Activated CD4-positive, alpha-beta T cell treated with anti-CD3 and anti-CD28 coated beads for 36 hours (primary cell): ENCODE results near the gene KDM4D. TPM values are rescaled to one million over a fixed set of nuclear protein-coding genes. Genes with fewer than 3 reads are reported as not detected.
"Not testable (repeated sequence)": the region's sequence is repeated elsewhere in the genome, so short reads cannot be mapped to it uniquely, and the experiment has no call there.

Experiments
- ATAC-seq: fragments of 200-7000 bp; cut with Tn5 transposase; one replicate; pipeline ENCODE4 v1.10.0; 2021; ENCODE audit warnings: mild to moderate bottlenecking, moderate library complexity
- CTCF ChIA-PET: fragments of 350-600 bp; sonication (Branson Sonifier 250); formaldehyde crosslinking; loops from one replicate; lab custom pipeline; 2021; ENCODE audit warnings: antibody characterized with exemption; lab: Charles Lee
- POLR2A ChIA-PET: fragments of 350-600 bp; sonication (Branson Sonifier 250); formaldehyde crosslinking; loops from one replicate; lab custom pipeline; 2021; ENCODE audit warnings: antibody characterized with exemption, inconsistent platforms; lab: Charles Lee
- DNase-seq: peaks from one replicate; pipeline ENCODE4 v3.0.0-alpha.2; 2020
- H3K27ac Mint-ChIP-seq: one replicate; pipeline ENCODE4 v1.8.0; 2021; ENCODE audit warnings: mixed read lengths
- H3K27me3 Mint-ChIP-seq: one replicate; pipeline ENCODE4 v1.8.0; 2021; ENCODE audit warnings: mixed read lengths
- H3K36me3 Mint-ChIP-seq: one replicate; pipeline ENCODE4 v1.8.0; 2021; ENCODE audit warnings: low read depth, mixed read lengths
- H3K4me1 Mint-ChIP-seq: one replicate; pipeline ENCODE4 v1.8.0; 2021; ENCODE audit warnings: mixed read lengths
- H3K4me3 Mint-ChIP-seq: one replicate; pipeline ENCODE4 v1.8.0; 2021; ENCODE audit warnings: mild to moderate bottlenecking, moderate library complexity, mixed read lengths
- H3K9me3 Mint-ChIP-seq: one replicate; pipeline ENCODE4 v1.8.0; 2021; ENCODE audit warnings: low read depth, mixed read lengths
- intact Hi-C, 2 experiments: fragments of 100-400 bp; cut with DNase I in 1 of 2; cut with micrococcal nuclease in 1 of 2; formaldehyde crosslinking; loops; one replicate each; pipeline versions ENCODE4 v1.14.2 to v1.15.1; 2022 to 2024; cut with DNase I, micrococcal nuclease
- total RNA-seq, 2 experiments: library from RNA; stranded (reverse); gene quantifications; one replicate each; pipeline ENCODE4 v1.2.3, GENCODE V29; 2021

KDM4D gene
- total RNA-seq, 2 experiments from 2014 or later, result 1.5 to 1.8 TPM

DNA sequence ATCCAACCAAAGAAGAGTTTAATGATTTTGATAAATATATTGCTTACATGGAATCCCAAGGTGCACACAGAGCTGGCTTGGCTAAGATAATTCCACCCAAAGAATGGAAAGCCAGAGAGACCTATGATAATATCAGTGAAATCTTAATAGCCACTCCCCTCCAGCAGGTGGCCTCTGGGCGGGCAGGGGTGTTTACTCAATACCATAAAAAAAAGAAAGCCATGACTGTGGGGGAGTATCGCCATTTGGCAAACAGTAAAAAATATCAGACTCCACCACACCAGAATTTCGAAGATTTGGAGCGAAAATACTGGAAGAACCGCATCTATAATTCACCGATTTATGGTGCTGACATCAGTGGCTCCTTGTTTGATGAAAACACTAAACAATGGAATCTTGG lies 23.9 kb downstream of the KDM4D start:
- no peak overlapping the region for H3K27ac Mint-ChIP-seq
- DNase-seq (no peak), ATAC-seq (no peak)
- intact Hi-C loops, result no loop called here
- H3K36me3 Mint-ChIP-seq, result no peaks in the 10 kb centered on the region
- H3K27me3 Mint-ChIP-seq, result peaks cover 2% of the 10 kb centered on the region
- H3K9me3 Mint-ChIP-seq, result no peaks in the 10 kb centered on the region
- no peak overlapping the region for H3K4me3 Mint-ChIP-seq
- no peaks in the 10 kb centered on the region for H3K4me1 Mint-ChIP-seq
- ChIA-PET POLR2A (no interaction called here), CTCF (no interaction called here)

DNA sequence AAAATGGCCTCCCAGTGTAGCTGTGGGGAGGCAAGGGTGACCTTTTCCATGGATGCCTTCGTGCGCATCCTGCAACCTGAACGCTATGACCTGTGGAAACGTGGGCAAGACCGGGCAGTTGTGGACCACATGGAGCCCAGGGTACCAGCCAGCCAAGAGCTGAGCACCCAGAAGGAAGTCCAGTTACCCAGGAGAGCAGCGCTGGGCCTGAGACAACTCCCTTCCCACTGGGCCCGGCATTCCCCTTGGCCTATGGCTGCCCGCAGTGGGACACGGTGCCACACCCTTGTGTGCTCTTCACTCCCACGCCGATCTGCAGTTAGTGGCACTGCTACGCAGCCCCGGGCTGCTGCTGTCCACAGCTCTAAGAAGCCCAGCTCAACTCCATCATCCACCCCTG lies 24.8 kb downstream of the KDM4D start:
- peaks cover 2% of the 10 kb centered on the region for H3K27me3 Mint-ChIP-seq
- POLR2A ChIA-PET, result no interaction called here
- no peaks in the 10 kb centered on the region for H3K36me3 Mint-ChIP-seq
- no peaks in the 10 kb centered on the region for H3K9me3 Mint-ChIP-seq
- no peak overlapping the region for H3K27ac Mint-ChIP-seq
- CTCF ChIA-PET, result no interaction called here
- H3K4me1 Mint-ChIP-seq, result no peaks in the 10 kb centered on the region
- H3K4me3 Mint-ChIP-seq, result no peak overlapping the region
- DNase-seq, result no peak
- intact Hi-C loops, result no loop called here
- ATAC-seq, result no peak

DNA sequence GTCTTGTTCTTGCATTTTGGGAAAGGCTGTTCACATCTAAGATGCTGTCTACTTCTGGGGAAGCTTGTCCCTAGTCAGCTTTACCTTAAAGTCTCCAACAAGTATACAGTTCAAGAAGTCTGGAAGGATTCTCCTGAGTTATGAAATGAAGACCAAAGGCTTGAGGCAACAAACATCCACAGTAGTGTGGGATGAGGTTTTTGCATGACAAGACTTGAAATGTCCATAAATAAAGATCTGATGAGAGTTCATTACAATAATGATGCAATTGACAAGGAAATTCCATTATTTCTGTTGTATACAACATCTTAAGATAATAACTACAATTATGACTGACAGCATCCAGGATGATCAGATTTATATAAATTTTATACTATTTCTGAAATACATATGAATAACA lies 30.2 kb downstream of the KDM4D start:
- no peaks in the 10 kb centered on the region for H3K36me3 Mint-ChIP-seq
- intact Hi-C loops, result no loop called here
- CTCF ChIA-PET, result no interaction called here

DNA sequence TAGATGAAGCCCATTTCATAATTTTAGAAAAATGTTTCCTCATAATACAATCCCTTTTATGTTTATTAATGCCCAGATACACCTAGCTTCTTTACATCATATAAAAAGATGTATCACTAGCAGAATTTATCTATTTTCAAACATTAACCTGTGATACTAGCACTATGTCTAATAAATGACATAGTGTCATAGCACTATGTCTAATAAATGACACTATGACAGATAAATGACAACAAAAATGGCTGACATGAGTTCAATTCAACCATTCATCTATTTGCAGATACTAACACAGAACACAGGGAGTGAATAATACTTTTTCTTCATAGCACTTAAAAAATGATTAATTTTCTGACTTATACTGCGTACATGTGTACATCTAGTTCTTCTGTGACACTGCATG lies 32.1 kb downstream of the KDM4D start:
- CTCF ChIA-PET, result no interaction called here
- POLR2A ChIA-PET, result no interaction called here

More for the DNA sequence above, 30.2 kb downstream of the KDM4D start:
- no peaks in the 10 kb centered on the region for H3K9me3 Mint-ChIP-seq
- H3K27me3 Mint-ChIP-seq, result peaks cover 5% of the 10 kb centered on the region
- no peak overlapping the region for H3K27ac Mint-ChIP-seq
- DNase-seq (no peak), ATAC-seq (no peak)
- H3K4me3 Mint-ChIP-seq, result no peak overlapping the region
- no peaks in the 10 kb centered on the region for H3K4me1 Mint-ChIP-seq
- POLR2A ChIA-PET, result no interaction called here

DNA sequence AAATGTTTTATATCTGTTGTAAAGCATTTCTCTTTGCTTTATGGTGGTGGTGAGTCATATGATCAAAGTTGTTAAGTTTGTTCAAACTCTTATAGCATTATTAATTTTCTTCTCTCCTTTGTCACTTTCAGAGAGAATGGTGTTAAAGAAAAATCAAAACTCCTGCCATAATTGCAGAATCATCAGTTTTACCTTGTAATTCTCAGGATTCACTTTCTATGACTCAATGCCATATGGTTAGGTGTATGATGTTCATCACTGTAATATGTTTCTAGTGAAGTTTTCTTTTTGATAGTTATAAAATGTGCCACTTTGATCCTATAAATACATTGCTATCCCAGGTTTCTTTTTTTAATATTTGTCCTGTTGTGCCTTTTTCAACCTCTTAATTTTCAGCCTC lies 37.9 kb downstream of the KDM4D start:
- Mint-ChIP-seq H3K27ac (no peak overlapping the region), H3K36me3 (no peaks in the 10 kb centered on the region), H3K4me1 (no peaks in the 10 kb centered on the region), H3K4me3 (no peak overlapping the region), H3K9me3 (no peaks in the 10 kb centered on the region), H3K27me3 (peaks cover 6% of the 10 kb centered on the region)
- intact Hi-C loops, result no loop called here
- CTCF ChIA-PET, result no interaction called here
- POLR2A ChIA-PET, result no interaction called here
- ATAC-seq (no peak), DNase-seq (no peak)

More for the DNA sequence above, 32.1 kb downstream of the KDM4D start:
- Mint-ChIP-seq H3K4me3 (no peak overlapping the region), H3K27me3 (peaks cover 7% of the 10 kb centered on the region), H3K27ac (no peak overlapping the region), H3K36me3 (no peaks in the 10 kb centered on the region), H3K9me3 (no peaks in the 10 kb centered on the region), H3K4me1 (no peaks in the 10 kb centered on the region)
- intact Hi-C loops, result no loop called here
- DNase-seq, result no peak
- ATAC-seq, result no peak

DNA sequence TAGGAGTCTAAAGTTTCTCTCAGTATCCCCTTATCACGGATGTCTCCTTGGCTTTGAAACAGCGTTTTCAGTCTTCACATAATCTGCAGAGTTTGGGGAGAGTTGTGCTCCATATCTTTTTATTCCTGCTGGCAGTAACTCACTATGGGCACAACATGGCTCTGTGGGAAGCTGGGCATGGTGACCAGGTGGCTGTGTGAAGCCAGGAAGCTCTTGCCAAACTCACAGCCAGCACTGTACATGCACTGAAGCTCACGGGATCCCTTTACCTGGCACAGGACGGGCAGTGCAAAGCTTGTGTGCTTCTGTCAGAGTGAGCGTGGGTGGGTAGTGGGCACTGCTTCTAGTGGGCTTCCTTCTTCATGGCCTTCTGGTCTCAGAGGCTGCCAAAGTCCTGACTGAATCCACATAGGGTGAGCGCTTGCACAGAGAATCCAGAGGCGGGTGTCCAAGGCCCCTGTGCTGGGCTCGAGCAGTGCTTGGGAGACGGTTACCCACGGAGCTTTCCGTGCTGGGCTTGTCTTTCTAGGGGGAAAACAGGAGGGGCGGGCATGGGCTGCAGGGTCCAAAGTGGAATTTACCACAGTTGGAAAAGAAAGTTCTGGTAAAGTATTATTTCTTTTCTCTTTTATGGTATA lies 40.8 kb downstream of the KDM4D start:
- ChIA-PET POLR2A (no interaction called here), CTCF (no interaction called here)
- H3K27ac Mint-ChIP-seq, result no peak overlapping the region
- H3K4me3 Mint-ChIP-seq, result no peak overlapping the region
- no peaks in the 10 kb centered on the region for H3K36me3 Mint-ChIP-seq
- no peak for DNase-seq
- intact Hi-C loops, result no loop called here
- H3K27me3 Mint-ChIP-seq, result peaks cover 5% of the 10 kb centered on the region
- no peak for ATAC-seq
- no peaks in the 10 kb centered on the region for H3K9me3 Mint-ChIP-seq
- H3K4me1 Mint-ChIP-seq, result no peaks in the 10 kb centered on the region

DNA sequence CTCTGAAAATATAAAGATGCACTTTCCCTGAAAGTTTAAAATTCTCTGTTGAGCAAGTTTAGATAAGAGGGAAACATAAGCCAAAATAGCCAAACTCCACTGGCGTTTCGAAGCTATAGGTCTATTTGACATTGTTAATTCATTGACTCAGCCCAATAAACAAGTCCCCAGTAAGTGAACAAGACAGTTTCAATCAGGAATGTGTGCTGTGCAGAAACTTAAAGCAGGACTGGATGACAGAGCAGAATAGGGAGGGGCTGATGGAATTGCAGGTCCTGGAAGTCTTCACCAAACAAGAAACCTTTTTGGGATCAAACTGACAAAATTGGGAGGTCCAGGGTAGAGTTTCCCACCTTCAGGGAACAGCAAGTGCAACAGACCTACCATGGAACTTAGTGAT lies 42.6 kb downstream of the KDM4D start:
- ChIA-PET POLR2A (no interaction called here), CTCF (no interaction called here)
- H3K4me1 Mint-ChIP-seq, result no peaks in the 10 kb centered on the region
- no peak overlapping the region for H3K27ac Mint-ChIP-seq
- H3K27me3 Mint-ChIP-seq, result peaks cover 4% of the 10 kb centered on the region
- ATAC-seq, result no peak
- intact Hi-C loops, result no loop called here
- no peaks in the 10 kb centered on the region for H3K9me3 Mint-ChIP-seq
- no peak overlapping the region for H3K4me3 Mint-ChIP-seq
- no peak for DNase-seq
- no peaks in the 10 kb centered on the region for H3K36me3 Mint-ChIP-seq

DNA sequence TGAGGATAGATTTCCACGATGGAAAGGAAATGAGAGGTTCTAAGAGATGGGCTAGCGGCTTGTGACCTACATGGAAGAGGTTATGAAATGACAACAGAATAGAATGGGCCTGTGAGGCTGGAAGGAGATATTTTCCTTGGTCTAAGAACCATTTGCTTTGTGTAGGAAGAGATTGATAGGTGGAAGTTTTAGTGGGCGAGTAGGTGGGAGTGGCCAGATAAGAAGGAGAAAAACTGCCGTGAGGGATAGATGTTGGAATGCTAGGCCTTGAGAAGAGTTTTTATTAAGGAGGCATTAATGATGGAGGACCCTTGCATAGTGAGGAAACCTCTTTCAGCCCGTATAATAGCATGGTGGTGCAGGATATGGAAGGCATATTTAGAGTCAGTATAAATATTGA lies 48.0 kb downstream of the KDM4D start:
- ATAC-seq, POLR2A ChIA-PET, H3K4me1 Mint-ChIP-seq, H3K36me3 Mint-ChIP-seq, DNase-seq, CTCF ChIA-PET, H3K27ac Mint-ChIP-seq, H3K4me3 Mint-ChIP-seq, intact Hi-C loops, H3K9me3 Mint-ChIP-seq, H3K27me3 Mint-ChIP-seq: not testable (repeated sequence)

DNA sequence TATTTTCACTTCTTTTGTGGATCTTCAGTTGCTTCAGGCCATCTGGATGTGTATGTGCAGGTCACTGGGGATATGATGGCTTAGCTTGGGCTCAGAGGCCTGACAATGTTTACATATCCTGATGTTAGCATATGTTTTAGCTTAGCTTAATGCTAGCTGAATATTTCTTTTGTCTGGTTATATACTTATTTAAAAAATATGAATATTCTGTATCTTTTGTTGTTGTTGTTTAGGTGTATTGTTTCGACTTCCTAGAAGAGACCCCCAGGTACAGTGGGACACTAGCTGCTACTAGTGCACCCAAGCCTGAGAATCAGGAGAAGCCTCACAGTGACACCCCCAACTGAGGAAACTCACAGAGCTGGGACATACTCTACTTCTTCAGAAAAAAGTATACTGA lies 51.4 kb downstream of the KDM4D start, which contains the start of gene KDM4E:
Gene KDM4E (plus strand): TSS at position 301 of the 400 bp plus-strand sequence. CDS start 300 bp downstream, outside the sequence.
- ChIA-PET POLR2A (no interaction called here), CTCF (no interaction called here)
- intact Hi-C loops, result loop anchor here (1.0 kb wide), 1 partner anchor 23 kb away; no protein-coding TSS in a partner anchor
- Mint-ChIP-seq H3K9me3 (no peaks in the 10 kb centered on the region), H3K27ac (no peak within 1 kb of the TSS), H3K4me3 (no peak within 1 kb of the TSS), H3K4me1 (no peaks in the 10 kb centered on the region), H3K36me3 (no peaks in the 10 kb centered on the region), H3K27me3 (no peaks in the 10 kb centered on the region)
- ATAC-seq, result no peak
- no peak for DNase-seq

DNA sequence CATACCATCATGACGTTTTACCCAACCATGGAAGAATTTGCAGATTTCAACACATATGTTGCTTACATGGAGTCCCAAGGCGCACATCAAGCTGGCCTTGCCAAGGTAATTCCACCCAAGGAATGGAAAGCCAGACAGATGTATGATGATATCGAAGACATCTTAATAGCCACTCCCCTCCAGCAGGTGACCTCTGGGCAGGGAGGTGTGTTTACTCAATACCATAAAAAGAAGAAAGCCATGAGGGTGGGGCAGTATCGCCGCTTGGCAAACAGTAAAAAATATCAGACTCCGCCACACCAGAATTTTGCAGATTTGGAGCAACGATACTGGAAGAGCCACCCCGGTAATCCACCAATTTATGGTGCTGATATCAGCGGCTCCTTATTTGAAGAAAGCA lies 52.1 kb downstream of the KDM4D start:
- intact Hi-C loops, result loop anchor here (1.0 kb wide), 1 partner anchor 23 kb away; no protein-coding TSS in a partner anchor
- H3K9me3 Mint-ChIP-seq, H3K4me3 Mint-ChIP-seq, H3K36me3 Mint-ChIP-seq, H3K27me3 Mint-ChIP-seq, DNase-seq, ATAC-seq, H3K4me1 Mint-ChIP-seq, H3K27ac Mint-ChIP-seq, POLR2A ChIA-PET: not testable (repeated sequence)
- CTCF ChIA-PET, result interaction anchor here (0.6 kb wide), 1 partner anchor 1324 kb away, joined by 3 read pairs; no protein-coding TSS in a partner anchor

DNA sequence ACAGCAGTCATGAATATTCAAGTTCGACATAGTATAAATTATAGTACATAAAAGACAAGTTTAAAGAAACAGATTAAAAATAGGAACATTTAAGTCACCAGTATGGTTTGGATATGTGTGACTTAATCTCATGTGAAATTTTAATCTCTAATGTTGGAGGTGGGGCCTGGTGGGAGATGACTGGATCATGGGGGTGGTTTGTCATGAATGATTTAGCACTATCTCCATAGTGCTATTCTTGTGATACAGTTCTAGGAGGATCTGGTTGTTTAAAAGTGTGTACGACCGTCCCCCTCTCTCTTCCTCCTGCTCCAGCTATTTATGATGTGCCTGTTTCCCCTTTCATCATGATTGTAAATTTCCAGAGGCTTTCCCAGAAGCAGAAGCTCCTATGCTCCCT lies 54.8 kb downstream of the KDM4D start:
- no peak for DNase-seq
- Mint-ChIP-seq H3K4me3 (no peak overlapping the region), H3K27me3 (no peaks in the 10 kb centered on the region), H3K27ac (no peak overlapping the region), H3K36me3 (no peaks in the 10 kb centered on the region), H3K9me3 (no peaks in the 10 kb centered on the region), H3K4me1 (no peaks in the 10 kb centered on the region)
- ATAC-seq, result no peak
- CTCF ChIA-PET, result no interaction called here
- POLR2A ChIA-PET, result no interaction called here
- intact Hi-C loops, result no loop called here

DNA sequence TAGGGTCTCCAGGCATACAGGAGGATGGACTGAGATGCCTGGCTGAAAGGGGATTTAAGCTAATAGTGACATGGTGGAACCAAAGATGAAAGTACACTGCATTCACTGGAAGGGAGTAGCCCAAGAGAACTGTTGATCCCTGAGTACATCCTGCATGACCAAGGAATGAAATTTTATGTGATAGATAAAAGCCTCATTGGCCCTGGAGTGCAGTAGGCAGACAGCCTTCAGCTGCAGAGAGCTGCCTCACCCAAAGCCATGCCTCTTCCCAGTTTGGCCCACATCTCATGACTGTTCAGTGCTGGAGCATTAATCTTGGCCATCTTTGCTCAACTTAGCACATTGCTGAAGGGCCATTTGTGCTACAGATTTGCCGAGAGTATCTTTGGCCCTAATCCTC lies 59.5 kb downstream of the KDM4D start:
- H3K36me3 Mint-ChIP-seq, result no peaks in the 10 kb centered on the region
- DNase-seq, result no peak
- H3K4me3 Mint-ChIP-seq, result no peak overlapping the region
- intact Hi-C loops, result no loop called here
- POLR2A ChIA-PET, result no interaction called here
- no peak overlapping the region for H3K27ac Mint-ChIP-seq
- H3K9me3 Mint-ChIP-seq, result no peaks in the 10 kb centered on the region
- CTCF ChIA-PET, result interaction anchor here (1.2 kb wide), 1 partner anchor 11 kb away, joined by 5 read pairs; no protein-coding TSS in a partner anchor
- no peaks in the 10 kb centered on the region for H3K4me1 Mint-ChIP-seq
- H3K27me3 Mint-ChIP-seq, result peaks cover 11% of the 10 kb centered on the region
- ATAC-seq, result no peak
